Caco-2 (cell line): ENCODE results near the gene CTIF. TPM values are rescaled to one million over a fixed set of nuclear protein-coding genes. Genes with fewer than 3 reads are reported as not detected.

Experiments used
- BruUV-seq: library from RNA; stranded (reverse); fragments of 400-500 nt; replicated peaks from 2 replicates; lab custom pipeline; 2021; lab: Mats Ljungman, UMichigan
- CTCF ChIA-PET: fragments of 300-600 bp; sonication (Branson Sonifier 250); formaldehyde crosslinking; loops from one replicate; lab custom pipeline; 2022; ENCODE audit warnings: antibody characterized with exemption; lab: Charles Lee
- POLR2A ChIA-PET: fragments of 300-600 bp; sonication (Branson Sonifier 250); formaldehyde crosslinking; loops from one replicate; lab custom pipeline; 2022; ENCODE audit warnings: antibody characterized with exemption; lab: Charles Lee
- DNase-seq, 2 experiments: peaks; one replicate each; pipeline versions ENCODE4 v3.0.0 to v3.0.0-alpha.2; 2020 to 2022
- H3K27me3 ChIP-seq: replicated peaks from 2 replicates; pipeline ENCODE4 v1.6.0; 2011; ENCODE audit warnings: low read length; ENCODE audit not compliant: control insufficient read depth, insufficient read depth
- H3K36me3 ChIP-seq: 2 replicates; pipeline ENCODE4 v1.5.1; 2011; ENCODE audit warnings: low read length; ENCODE audit not compliant: control insufficient read depth, insufficient read depth
- H3K4me1 ChIP-seq: fragments of 250-450 bp; sonication (Bioruptor Pico); 2 replicates; pipeline ENCODE4 v1.5.1; 2020; ENCODE audit warnings: mild to moderate bottlenecking
- H3K4me3 ChIP-seq: 2 replicates; pipeline ENCODE4 v1.5.1; 2011; ENCODE audit warnings: low read depth, mild to moderate bottlenecking, control low read depth, low read length
- H3K9me3 ChIP-seq: fragments of 250-450 bp; sonication (Bioruptor Pico); 2 replicates; pipeline ENCODE4 v1.5.1; 2020; ENCODE audit warnings: mild to moderate bottlenecking, moderate library complexity
- H3K27ac Mint-ChIP-seq: one replicate; pipeline ENCODE4 v1.8.0; 2022; ENCODE audit warnings: mixed read lengths; ENCODE audit not compliant: unreplicated experiment
- H3K27me3 Mint-ChIP-seq: one replicate; pipeline ENCODE4 v1.8.0; 2022; ENCODE audit warnings: mixed read lengths; ENCODE audit not compliant: insufficient read depth, unreplicated experiment
- H3K36me3 Mint-ChIP-seq: one replicate; pipeline ENCODE4 v1.8.0; 2022; ENCODE audit warnings: mild to moderate bottlenecking, mixed read lengths; ENCODE audit not compliant: insufficient read depth, unreplicated experiment
- H3K4me1 Mint-ChIP-seq: one replicate; pipeline ENCODE4 v1.8.0; 2022; ENCODE audit warnings: low read depth, mixed read lengths; ENCODE audit not compliant: unreplicated experiment
- H3K4me3 Mint-ChIP-seq: one replicate; pipeline ENCODE4 v1.8.0; 2022; ENCODE audit warnings: mild to moderate bottlenecking, moderate library complexity, mixed read lengths; ENCODE audit not compliant: unreplicated experiment
- H3K9me3 Mint-ChIP-seq: one replicate; pipeline ENCODE4 v1.8.0; 2022; ENCODE audit warnings: mixed read lengths; ENCODE audit not compliant: unreplicated experiment
- CTCF ChIP-seq, 2 experiments: fragments of 200-600 bp in 1 of 2; IDR thresholded peaks; 1 replicate in 1 of 2; 2 replicates in 1 of 2; pipeline versions ENCODE4 v1.5.1 to v1.8.0; 2011 to 2022; ENCODE audit warnings: antibody characterized with exemption in 1 of 2, control low read depth in 1 of 2, inconsistent platforms in 1 of 2, low read depth in 1 of 2, low read length in 1 of 2, mild to moderate bottlenecking in 1 of 2, moderate library complexity in 1 of 2; ENCODE audit not compliant: insufficient read depth in 1 of 2, severe bottlenecking in 1 of 2, unreplicated experiment in 1 of 2
- intact Hi-C: fragments of 100-400 bp; cut with micrococcal nuclease; formaldehyde crosslinking; loops from one replicate; pipeline ENCODE4 v1.10.0; 2022; ENCODE audit not compliant: unreplicated experiment
- total RNA-seq: library from RNA; stranded (reverse); gene quantifications from 2 replicates; pipeline ENCODE4 v1.2.3, GENCODE V29; 2022

CTIF gene
- total RNA-seq, 1 experiment from 2014 or later = 19.9 TPM

- Histone ChIP-seq H3K4me1 (no peaks in the 10 kb centered on the region), H3K9me3 (no peaks in the 10 kb centered on the region), H3K27me3 (no peaks in the 10 kb centered on the region), H3K4me3 (no peak overlapping the region), H3K36me3 (no peaks in the 10 kb centered on the region)
- H3K4me1 Mint-ChIP-seq = no peaks in the 10 kb centered on the region
- H3K27me3 Mint-ChIP-seq = no peaks in the 10 kb centered on the region
- H3K4me3 Mint-ChIP-seq = no peak overlapping the region
- DNase-seq = no peak
- H3K36me3 Mint-ChIP-seq = peaks cover 4% of the 10 kb centered on the region
- intact Hi-C loops = no loop called here
- H3K27ac Mint-ChIP-seq = no peak overlapping the region
- no peak for TF ChIP-seq CTCF (IDR thresholded peaks at IDR 0.05; ENCODE audit: insufficient read depth in 1 of 2, low read depth in 1 of 2, low read length in 1 of 2, severe bottlenecking in 1 of 2, unreplicated experiment in 1 of 2)
- BruUV-seq = no TSS peak
- POLR2A ChIA-PET = no interaction called here
- CTCF ChIA-PET = no interaction called here
- no peaks in the 10 kb centered on the region for H3K9me3 Mint-ChIP-seq
Observed at GRCh38 chr18:48694295-48694694, 155.5 kb downstream of the CTIF start.

DNA sequence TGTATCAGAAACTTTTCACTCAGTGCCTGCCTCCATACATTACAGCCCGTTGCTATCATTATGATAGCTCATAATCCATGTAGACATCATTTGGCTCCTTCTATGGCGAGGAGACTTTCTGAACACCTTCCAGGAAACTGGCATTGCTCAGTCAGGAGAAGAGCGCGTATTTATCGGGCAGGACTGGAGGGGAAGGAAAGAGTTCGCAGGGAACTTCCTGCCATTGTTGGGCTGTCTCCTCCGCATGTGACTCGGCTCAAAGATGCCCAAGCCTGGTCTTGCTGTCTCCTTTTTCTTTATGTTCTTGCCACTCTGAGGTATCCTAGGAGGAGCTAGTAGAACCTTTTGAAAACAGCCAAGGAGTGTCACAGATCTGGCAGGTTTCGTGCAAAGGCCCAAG lies 156.8 kb downstream of the CTIF start:
- intact Hi-C loops = no loop called here
- BruUV-seq = no TSS peak

GRCh38 chr18:48696218-48696617 lies 157.4 kb downstream of the CTIF start:
- POLR2A ChIA-PET = no interaction called here
- no peaks in the 10 kb centered on the region for H3K36me3 ChIP-seq
- no peak overlapping the region for H3K27ac Mint-ChIP-seq
- no peak overlapping the region for H3K4me3 Mint-ChIP-seq
- peaks cover 4% of the 10 kb centered on the region for H3K36me3 Mint-ChIP-seq
- CTCF ChIA-PET = no interaction called here
- no peaks in the 10 kb centered on the region for H3K27me3 Mint-ChIP-seq
- no peaks in the 10 kb centered on the region for H3K9me3 Mint-ChIP-seq
- no peaks in the 10 kb centered on the region for H3K27me3 ChIP-seq
- no peak for TF ChIP-seq CTCF (IDR thresholded peaks at IDR 0.05; ENCODE audit: insufficient read depth in 1 of 2, low read depth in 1 of 2, low read length in 1 of 2, severe bottlenecking in 1 of 2, unreplicated experiment in 1 of 2)
- intact Hi-C loops = no loop called here
- H3K4me1 ChIP-seq = no peaks in the 10 kb centered on the region
- H3K4me1 Mint-ChIP-seq = no peaks in the 10 kb centered on the region
- no TSS peak for BruUV-seq
- no peaks in the 10 kb centered on the region for H3K9me3 ChIP-seq
- H3K4me3 ChIP-seq = no peak overlapping the region
- DNase-seq = no peak

More for the DNA sequence above, 156.8 kb downstream of the CTIF start:
- CTCF ChIA-PET = no interaction called here
- Histone ChIP-seq H3K4me1 (no peaks in the 10 kb centered on the region), H3K9me3 (no peaks in the 10 kb centered on the region), H3K4me3 (no peak overlapping the region), H3K36me3 (no peaks in the 10 kb centered on the region), H3K27me3 (no peaks in the 10 kb centered on the region)
- H3K27me3 Mint-ChIP-seq = no peaks in the 10 kb centered on the region
- peaks cover 4% of the 10 kb centered on the region for H3K36me3 Mint-ChIP-seq
- POLR2A ChIA-PET = no interaction called here
- H3K9me3 Mint-ChIP-seq = no peaks in the 10 kb centered on the region
- no peak overlapping the region for H3K4me3 Mint-ChIP-seq
- no peaks in the 10 kb centered on the region for H3K4me1 Mint-ChIP-seq
- no peak for TF ChIP-seq CTCF (IDR thresholded peaks at IDR 0.05; ENCODE audit: insufficient read depth in 1 of 2, low read depth in 1 of 2, low read length in 1 of 2, severe bottlenecking in 1 of 2, unreplicated experiment in 1 of 2)
- DNase-seq = no peak
- H3K27ac Mint-ChIP-seq = no peak overlapping the region
